Muscle of leg (tissue), 11 donors: Measurements from ENCODE around the gene RAI1. TPM values are rescaled to one million over a fixed set of nuclear protein-coding genes. Genes with fewer than 3 reads are reported as not detected.
A peak's percentile ranks its signal among the peaks of the same experiment; 100 is the strongest.
"Not testable (repeated sequence)": the region's sequence is repeated elsewhere in the genome, so short reads cannot be mapped to it uniquely, and the experiment has no call there.

Experiments used
- DNase-seq: peaks from one replicate; pipeline ENCODE4 v3.0.0; 2013
- H3K27ac ChIP-seq: one replicate; pipeline ENCODE4 v1.5.1; 2013; ENCODE audit warnings: mild to moderate bottlenecking, low read length, control low read depth
- H3K27me3 ChIP-seq: one replicate; pipeline ENCODE4 v1.6.1; 2013; ENCODE audit warnings: low read length; ENCODE audit not compliant: control insufficient read depth, insufficient read depth
- H3K36me3 ChIP-seq: one replicate; pipeline ENCODE4 v1.6.1; 2013; ENCODE audit warnings: low read length; ENCODE audit not compliant: control insufficient read depth, insufficient read depth
- H3K4me1 ChIP-seq: one replicate; pipeline ENCODE4 v1.6.1; 2013; ENCODE audit warnings: low read length; ENCODE audit not compliant: control insufficient read depth, insufficient read depth
- H3K4me3 ChIP-seq: one replicate; pipeline ENCODE4 v1.5.1; 2013; ENCODE audit warnings: low read length, control low read depth
- H3K9me3 ChIP-seq: replicated peaks from 2 replicates; pipeline ENCODE4 v1.6.1; 2013; ENCODE audit warnings: low read depth, low read length; ENCODE audit not compliant: control insufficient read depth
- WGBS: methylation state at CpG from one replicate; pipeline ENCODE4 v1.1.5; 2013; ENCODE audit warnings: missing lambda C conversion rate; ENCODE audit not compliant: insufficient coverage; 5-methylcytosine and 5-hydroxymethylcytosine counted together
- polyA plus RNA-seq, 8 donors: library from polyadenylated mRNA; unstranded; fragments of 120-200 nt; gene quantifications; one replicate each; pipeline versions ENCODE4 v1.2.1 to v1.2.3, GENCODE V29; 2013; ENCODE audit warnings: inconsistent platforms in 1 of 8, low replicate concordance in 1 of 8; ENCODE audit not compliant: insufficient read length in 8 of 8, insufficient read depth in 1 of 8
- total RNA-seq: library from RNA; stranded (reverse); fragments of 120-200 nt; gene quantifications from one replicate; pipeline ENCODE4 v1.2.4, GENCODE V29; 2013

Gene RAI1
- total and polyA plus RNA-seq, 9 donors, result 7.4 to 25.5 (median 20.7) TPM

- no peaks in the 10 kb centered on the region for H3K9me3 ChIP-seq
- H3K4me3 ChIP-seq, result no peak overlapping the region
- peaks cover 13% of the 10 kb centered on the region for H3K4me1 ChIP-seq
- no peak overlapping the region for H3K27ac ChIP-seq
- peaks cover 74% of the 10 kb centered on the region for H3K36me3 ChIP-seq
- 84% methylated on average over 8 of the region's 12 CpGs for WGBS
- DNase-seq, result no peak
- H3K27me3 ChIP-seq, result no peaks in the 10 kb centered on the region
Observed at GRCh38 chr17:17800504-17801021, 119.3 kb downstream of the RAI1 start.

DNA sequence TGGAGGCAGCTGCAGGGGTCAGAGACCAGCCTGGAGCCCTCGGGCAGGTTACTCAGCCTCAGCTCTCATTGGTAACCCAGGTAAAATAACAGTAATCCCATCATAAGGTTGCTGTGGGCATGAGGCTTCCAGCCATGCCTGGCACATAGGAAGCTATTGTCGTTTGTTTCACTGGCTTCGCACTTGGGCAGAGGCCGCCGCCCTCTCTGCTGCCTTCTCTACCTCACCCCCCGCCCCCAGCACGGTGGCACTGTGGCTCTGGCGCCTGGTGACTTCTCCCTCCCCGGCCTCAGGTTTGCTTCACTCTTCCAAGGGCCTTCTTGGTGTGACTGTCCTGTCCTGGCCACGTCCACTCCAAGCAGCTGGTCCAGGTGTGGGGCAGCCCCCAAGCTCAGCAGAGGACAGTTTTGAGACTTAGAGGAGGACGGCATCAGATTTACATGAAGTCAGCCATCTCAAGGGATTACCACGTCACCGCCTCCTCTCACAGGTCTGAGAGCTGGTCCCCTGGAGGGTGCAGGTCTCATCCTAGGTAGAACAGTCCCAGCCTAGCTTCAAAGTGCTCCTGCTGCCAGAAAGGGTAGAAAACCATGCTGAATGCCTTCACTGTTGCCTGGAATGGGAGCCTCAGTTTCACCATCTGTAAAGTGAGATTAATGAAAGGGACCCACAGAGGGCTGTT, 120.7 kb downstream of the RAI1 start:
- Histone ChIP-seq H3K27ac (no peak overlapping the region), H3K27me3 (no peaks in the 10 kb centered on the region), H3K4me1 (peaks cover 24% of the 10 kb centered on the region), H3K36me3 (peaks cover 70% of the 10 kb centered on the region), H3K4me3 (no peak overlapping the region), H3K9me3 (no peaks in the 10 kb centered on the region)
- 84% methylated on average over 12 of the region's 13 CpGs for WGBS
- no peak for DNase-seq

DNA sequence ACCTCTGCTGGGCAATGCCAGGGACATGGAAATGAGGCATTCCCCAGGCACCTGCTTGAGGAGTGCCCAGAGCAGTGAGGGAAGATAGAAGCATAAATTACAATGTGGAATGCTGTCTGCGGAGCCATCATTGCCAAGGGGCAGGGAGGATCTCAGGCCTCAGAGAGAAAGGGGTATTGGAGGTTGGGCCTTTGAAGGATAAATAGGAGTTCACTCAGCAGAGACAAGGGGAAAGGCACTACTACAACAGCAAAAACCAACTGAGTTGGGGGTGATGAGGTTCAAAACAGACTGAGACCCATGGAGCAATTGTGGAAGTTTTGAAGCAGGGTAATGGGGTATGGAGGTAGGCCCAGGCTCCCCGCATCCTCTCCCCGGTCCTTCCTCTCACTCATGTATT, 122.7 kb downstream of the RAI1 start:
- 86% methylated on average over 1 of the region's 3 CpGs for WGBS

GRCh38 chr17:17805575-17805974, 124.3 kb downstream of the RAI1 start:
- WGBS, result 53% methylated on average over 9 of the region's 9 CpGs

More for the DNA sequence above, 122.7 kb downstream of the RAI1 start:
- DNase-seq, result no peak
- Histone ChIP-seq H3K9me3 (no peaks in the 10 kb centered on the region), H3K27ac (no peak overlapping the region), H3K4me1 (peaks cover 31% of the 10 kb centered on the region), H3K4me3 (no peak overlapping the region), H3K36me3 (peaks cover 52% of the 10 kb centered on the region), H3K27me3 (no peaks in the 10 kb centered on the region)

DNA sequence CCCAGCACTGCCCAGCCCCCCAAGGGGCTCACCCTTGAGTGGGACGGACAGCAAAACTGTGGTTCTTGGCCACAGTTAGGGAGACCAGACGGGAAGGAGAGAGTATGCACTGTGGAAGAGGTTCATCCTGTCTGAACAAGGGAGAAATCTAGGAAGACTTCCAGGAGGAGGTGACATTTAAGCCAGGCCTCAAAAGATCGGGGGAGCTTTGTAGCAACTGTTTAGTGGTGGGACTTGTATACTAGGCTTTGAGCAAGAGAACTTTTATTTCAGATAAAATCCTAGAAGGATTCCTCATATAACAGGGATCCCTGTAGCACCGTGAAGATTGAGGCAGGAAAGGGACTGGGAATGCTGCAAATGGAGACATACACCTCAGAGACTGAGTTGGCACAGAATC, 124.8 kb downstream of the RAI1 start:
- no peaks in the 10 kb centered on the region for H3K27me3 ChIP-seq
- peaks cover 39% of the 10 kb centered on the region for H3K4me1 ChIP-seq
- H3K27ac ChIP-seq, result no peak overlapping the region
- H3K36me3 ChIP-seq, result peaks cover 49% of the 10 kb centered on the region
- WGBS, result 80% methylated on average over 1 of the region's 4 CpGs
- no peak for DNase-seq
- H3K9me3 ChIP-seq, result no peaks in the 10 kb centered on the region
- H3K4me3 ChIP-seq, result no peak overlapping the region

More at GRCh38 chr17:17805575-17805974, 124.3 kb downstream of the RAI1 start:
- H3K27me3 ChIP-seq, result no peaks in the 10 kb centered on the region
- H3K36me3 ChIP-seq, result peaks cover 44% of the 10 kb centered on the region
- H3K4me3 ChIP-seq, result no peak overlapping the region
- peaks cover 34% of the 10 kb centered on the region for H3K4me1 ChIP-seq
- H3K9me3 ChIP-seq, result no peaks in the 10 kb centered on the region
- peak overlapping the region; percentile 7 for H3K27ac ChIP-seq
- DNase-seq, result no peak

DNA sequence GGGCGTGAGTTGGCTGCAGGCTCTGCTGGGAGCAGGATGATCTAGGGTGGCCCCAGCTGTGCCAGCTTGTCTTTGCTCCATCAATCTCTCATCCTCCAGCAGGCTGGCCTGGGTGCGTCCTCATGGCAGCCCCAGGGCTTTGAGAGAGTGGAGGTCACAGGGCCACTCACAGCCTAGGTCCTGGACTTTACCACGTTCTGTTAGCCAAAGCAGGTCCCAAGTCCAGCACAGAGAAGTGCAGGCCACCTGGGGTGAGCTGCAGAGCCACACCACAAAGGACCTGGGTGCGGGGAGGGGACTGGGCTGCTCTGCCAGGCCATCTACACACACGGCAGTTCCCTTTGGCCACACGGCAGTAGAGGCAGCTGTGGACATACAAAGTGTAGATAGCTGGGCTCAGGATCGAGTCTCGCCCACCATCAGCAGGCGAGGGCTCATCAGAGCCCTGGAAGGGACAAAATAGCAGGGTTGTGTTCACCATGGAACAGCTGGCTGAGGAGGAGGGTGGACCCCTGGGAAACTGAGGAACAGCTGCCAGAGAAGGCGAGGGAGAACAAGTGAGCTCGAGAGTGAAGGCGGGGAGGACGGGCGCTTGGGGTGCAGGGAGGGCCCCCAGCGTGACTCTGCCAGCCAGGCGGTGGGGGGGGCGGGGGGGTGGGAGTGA, 125.5 kb downstream of the RAI1 start:
- 47% methylated on average over 7 of the region's 17 CpGs for WGBS
- H3K36me3 ChIP-seq, result peaks cover 46% of the 10 kb centered on the region
- peaks cover 45% of the 10 kb centered on the region for H3K4me1 ChIP-seq
- DNase-seq, result peak; percentile 61
- H3K27me3 ChIP-seq, result no peaks in the 10 kb centered on the region
- no peak overlapping the region for H3K4me3 ChIP-seq
- no peaks in the 10 kb centered on the region for H3K9me3 ChIP-seq
- H3K27ac ChIP-seq, result peak overlapping the region; percentile 49

GRCh38 chr17:17807440-17807839, 126.2 kb downstream of the RAI1 start:
- no peak for DNase-seq
- H3K27me3 ChIP-seq, result no peaks in the 10 kb centered on the region
- H3K36me3 ChIP-seq, result peaks cover 47% of the 10 kb centered on the region
- peak overlapping the region; percentile 3 for H3K27ac ChIP-seq
- peaks cover 52% of the 10 kb centered on the region for H3K4me1 ChIP-seq
- WGBS, result 100% methylated on average over 1 of the region's 5 CpGs
- no peak overlapping the region for H3K4me3 ChIP-seq
- no peaks in the 10 kb centered on the region for H3K9me3 ChIP-seq

GRCh38 chr17:17808200-17808599, 126.9 kb downstream of the RAI1 start:
- no CpG with 5 or more reads among the region's 5 CpGs for WGBS
- H3K4me1 ChIP-seq, result peaks cover 53% of the 10 kb centered on the region

DNA sequence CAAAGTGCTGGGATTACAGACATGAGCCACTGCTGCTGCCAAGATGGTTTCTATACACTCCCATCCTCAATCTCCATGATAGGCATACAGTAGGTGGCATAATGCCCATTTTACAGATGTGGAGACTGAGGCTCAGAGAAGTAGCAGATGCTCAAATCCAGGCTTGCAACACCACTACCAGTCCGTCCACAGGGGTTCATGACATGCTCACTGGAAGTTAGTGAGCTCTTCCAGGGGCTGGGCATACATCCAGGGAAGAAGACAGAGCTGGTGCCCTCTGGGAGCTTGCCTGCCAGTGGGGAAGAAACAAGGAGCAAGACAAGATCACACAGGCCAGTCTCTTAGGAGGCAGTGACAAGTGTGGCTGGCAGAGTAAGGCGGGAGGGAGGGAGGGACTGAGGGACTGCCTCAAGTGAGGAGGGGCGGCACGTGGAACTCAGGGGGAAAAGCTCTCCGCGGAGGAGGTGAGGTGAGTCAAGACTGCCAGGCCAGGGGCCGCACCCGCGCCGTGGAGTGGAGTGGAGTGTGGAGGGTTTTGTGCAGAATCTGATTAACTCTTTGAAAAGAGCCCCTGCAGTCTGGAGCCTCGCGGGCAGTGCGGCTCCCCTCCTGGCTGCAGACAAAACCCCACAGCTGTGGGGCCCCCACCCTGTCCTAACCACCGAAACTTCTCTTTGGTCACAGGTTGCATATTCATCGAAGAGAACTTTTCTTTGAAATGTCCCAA, 127.6 kb downstream of the RAI1 start:
- H3K4me3 ChIP-seq, result no peak overlapping the region
- H3K4me1 ChIP-seq, result peaks cover 58% of the 10 kb centered on the region
- 22% methylated on average over 7 of the region's 15 CpGs for WGBS
- peak; percentile 48 for DNase-seq
- peaks cover 47% of the 10 kb centered on the region for H3K36me3 ChIP-seq
- no peaks in the 10 kb centered on the region for H3K9me3 ChIP-seq
- H3K27ac ChIP-seq, result no peak overlapping the region
- no peaks in the 10 kb centered on the region for H3K27me3 ChIP-seq

More at GRCh38 chr17:17808200-17808599, 126.9 kb downstream of the RAI1 start:
- H3K9me3 ChIP-seq, DNase-seq, H3K4me3 ChIP-seq, H3K27me3 ChIP-seq, H3K27ac ChIP-seq: not testable (repeated sequence)
- peaks cover 52% of the 10 kb centered on the region for H3K36me3 ChIP-seq

DNA sequence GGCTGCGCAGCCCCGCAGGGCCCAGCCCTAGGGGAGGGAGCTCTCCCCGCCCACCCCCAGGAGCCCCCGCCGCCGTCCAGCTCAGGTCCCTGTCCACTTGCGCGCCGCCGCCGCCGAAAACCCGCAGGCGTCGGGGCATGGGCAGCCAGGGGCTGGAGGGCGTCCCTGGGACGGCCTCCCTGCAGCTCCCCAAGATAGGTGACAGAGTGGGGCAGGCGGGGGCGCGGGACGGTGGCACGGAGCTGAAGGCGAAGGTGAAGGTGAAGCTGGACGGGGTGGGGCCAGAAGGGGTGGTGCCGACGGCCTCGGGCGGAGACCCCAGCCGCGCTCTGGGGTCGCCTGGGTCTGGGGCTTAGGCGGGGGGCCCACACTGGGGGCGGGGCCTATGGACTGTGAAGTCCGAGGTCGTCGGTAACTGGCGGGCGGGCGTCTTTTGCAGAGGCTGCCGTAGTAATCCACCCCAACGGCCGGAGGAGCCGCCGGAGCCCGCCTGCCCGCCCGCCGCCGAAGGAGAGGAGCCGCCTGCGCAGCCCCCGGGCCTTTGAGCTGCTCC, 128.3 kb downstream of the RAI1 start:
- Histone ChIP-seq H3K4me1 (peaks cover 65% of the 10 kb centered on the region), H3K36me3 (peaks cover 48% of the 10 kb centered on the region), H3K27ac (peak overlapping the region; percentile 77), H3K4me3 (no peak overlapping the region), H3K27me3 (no peaks in the 10 kb centered on the region), H3K9me3 (no peaks in the 10 kb centered on the region)
- DNase-seq, result no peak
- 14% methylated on average over 51 of the region's 52 CpGs for WGBS
